GM12878 (cell line): ENCODE data around the gene IVL. TPM values are rescaled to one million over a fixed set of nuclear protein-coding genes. Genes with fewer than 3 reads are reported as not detected.

Source experiments
- ATAC-seq: fragments of 200-7000 bp; cut with Tn5 transposase; 3 replicates; pipeline ENCODE4 v1.9.1; 2020; ENCODE audit warnings: mild to moderate bottlenecking, moderate library complexity
- BruUV-seq: library from RNA; stranded (reverse); fragments of 400-500 nt; replicated peaks from 2 replicates; lab custom pipeline; 2021; lab: Mats Ljungman, UMichigan
- CTCF ChIA-PET: fragments of 300-600 bp; sonication (Branson Sonifier 250); formaldehyde crosslinking; extraction: SDS; loops from one replicate; lab custom pipeline; 2021; ENCODE audit warnings: inconsistent platforms; lab: Yijun Ruan, JAX
- POLR2A ChIA-PET: fragments of 350-600 bp; formaldehyde crosslinking; extraction: SDS; loops from one replicate; lab custom pipeline; 2021; ENCODE audit warnings: inconsistent platforms; lab: Charles Lee
- RAD21 ChIA-PET: fragments of 300-600 bp; sonication (Branson Sonifier 250); formaldehyde crosslinking; loops from one replicate; lab custom pipeline; 2023; ENCODE audit warnings: antibody characterized with exemption; ENCODE audit not compliant: unreplicated experiment; lab: Charles Lee
- SMC1A ChIA-PET: fragments of 300-600 bp; sonication (Branson Sonifier 250); formaldehyde crosslinking; loops from one replicate; lab custom pipeline; 2023; ENCODE audit not compliant: unreplicated experiment, uncharacterized antibody; lab: Charles Lee
- DNase-seq: peaks from one replicate; pipeline ENCODE4 v3.0.0-alpha.2; 2011; ENCODE audit warnings: low read depth, low spot score
- FAIRE-seq: peaks from 3 replicates; lab custom pipeline; 2011; peaks lifted over from hg19 to GRCh38; lab: Jason Lieb, UNC
- H2AFZ ChIP-seq: 2 replicates; pipeline ENCODE4 v1.6.0; 2011; ENCODE audit warnings: low read depth, low read length, control low read depth; ENCODE audit not compliant: control insufficient read depth
- H3K27ac ChIP-seq: 2 replicates; pipeline ENCODE4 v1.5.1; 2011; ENCODE audit warnings: control low read depth; ENCODE audit not compliant: control insufficient read depth, insufficient read depth
- H3K27me3 ChIP-seq, 2 experiments: replicated peaks in 1 of 2; 2 replicates each; pipeline versions ENCODE4 v1.6.0 to v1.6.1; 2011; ENCODE audit warnings: low read length in 1 of 2; ENCODE audit not compliant: control insufficient read depth in 2 of 2, insufficient read depth in 2 of 2
- H3K36me3 ChIP-seq, 2 experiments: 2 replicates each; pipeline ENCODE4 v1.5.1; 2011; ENCODE audit warnings: low read length in 1 of 2; ENCODE audit not compliant: control insufficient read depth in 2 of 2, insufficient read depth in 2 of 2
- H3K4me1 ChIP-seq: 2 replicates; pipeline ENCODE4 v1.6.1; 2011; ENCODE audit warnings: mild to moderate bottlenecking, low read length, moderate library complexity, mixed read lengths; ENCODE audit not compliant: control insufficient read depth, insufficient read depth
- H3K4me2 ChIP-seq: 2 replicates; pipeline ENCODE4 v1.6.0; 2011; ENCODE audit warnings: control low read depth; ENCODE audit not compliant: control insufficient read depth, insufficient read depth
- H3K4me3 ChIP-seq: fragments of 200-600 bp; sonication (generic); 2 replicates; pipeline ENCODE4 v1.5.1; 2016
- H3K79me2 ChIP-seq: 2 replicates; pipeline ENCODE4 v1.6.0; 2011; ENCODE audit warnings: low read length; ENCODE audit not compliant: control insufficient read depth, insufficient read depth
- H3K9ac ChIP-seq: 2 replicates; pipeline ENCODE4 v1.8.0; 2011; ENCODE audit warnings: low read length, control low read depth, mixed read lengths; ENCODE audit not compliant: control insufficient read depth, insufficient read depth
- H3K9me3 ChIP-seq: replicated peaks from 3 replicates; pipeline ENCODE4 v1.5.1; 2011; ENCODE audit warnings: mild to moderate bottlenecking, low read length; ENCODE audit not compliant: control insufficient read depth, insufficient read depth
- H4K20me1 ChIP-seq: 2 replicates; pipeline ENCODE4 v1.6.0; 2011; ENCODE audit not compliant: control insufficient read depth, insufficient read depth
- EGR1 ChIP-seq, 2 experiments: IDR thresholded peaks; 1 replicate in 1 of 2; 2 replicates in 1 of 2; pipeline ENCODE4 v1.6.1; 2011 to 2012; ENCODE audit warnings: low read depth in 2 of 2, low read length in 2 of 2, borderline replicate concordance in 1 of 2, mild to moderate bottlenecking in 1 of 2, moderate library complexity in 1 of 2
- HCFC1 ChIP-seq: fragments of 150-350 bp; IDR thresholded peaks from 2 replicates; pipeline ENCODE4 v1.6.1; 2014; ENCODE audit warnings: low read length
- HDAC2 ChIP-seq: fragments of 200-600 bp; sonication (generic); IDR thresholded peaks from 2 replicates; pipeline ENCODE4 v1.6.1; 2017
- KLF5 ChIP-seq: fragments of 450-650 bp; IDR thresholded peaks from 2 replicates; pipeline ENCODE4 v1.6.1; 2014; ENCODE audit warnings: mild to moderate bottlenecking; ENCODE audit not compliant: partially characterized antibody
- LARP7 ChIP-seq: fragments of 450-650 bp; IDR thresholded peaks from 2 replicates; pipeline ENCODE4 v1.6.1; 2017; ENCODE audit warnings: mild to moderate bottlenecking
- NFXL1 ChIP-seq: fragments of 450-650 bp; IDR thresholded peaks from 2 replicates; pipeline ENCODE4 v1.6.1; 2017; ENCODE audit warnings: antibody characterized with exemption, mild to moderate bottlenecking, borderline replicate concordance
- SIX5 ChIP-seq: IDR thresholded peaks from 2 replicates; pipeline ENCODE4 v1.6.1; 2011; ENCODE audit warnings: mild to moderate bottlenecking, low read depth, low read length, moderate library complexity; ENCODE audit not compliant: severe bottlenecking
- WGBS: methylation state at CpG from one replicate; pipeline ENCODE4 v1.1.6; 2016; ENCODE audit warnings: low lambda C conversion rate; ENCODE audit not compliant: insufficient replicate concordance, insufficient coverage; ENCODE audit errors: missing lambda C conversion rate; 5-methylcytosine and 5-hydroxymethylcytosine counted together
- in situ Hi-C: fragments of 300-500 bp; cut with MboI; formaldehyde crosslinking; loops from 9 replicates; pipeline ENCODE4 v1.14.3; 2018; ENCODE audit warnings: mixed read lengths
- intact Hi-C: fragments of 100-400 bp; cut with micrococcal nuclease; formaldehyde crosslinking; loops from one replicate; pipeline ENCODE4 v1.14.2; 2022; ENCODE audit not compliant: unreplicated experiment
- polyA plus RNA-seq, 11 experiments: library from polyadenylated mRNA; depleted of rRNA in 4 of 11; unstranded in 6 of 11; stranded (reverse) in 5 of 11; fragments of >200 nt; fragmentation: Nextera tagmentation in 4 of 11; fragmentation: Illumina TruSeq in 1 of 11; extraction: Ambion mirVana in 4 of 11; extraction: Trizol in 1 of 11; gene quantifications; 1 replicate in 1 of 11; 2 replicates in 10 of 11; pipeline versions ENCODE4 v1.2.1 to v1.2.3, GENCODE V29; 2011 to 2016; ENCODE audit warnings: inconsistent platforms in 2 of 11, missing spikeins in 2 of 11, low read depth in 1 of 11
- total RNA-seq, 4 experiments: library from RNA; depleted of rRNA in 3 of 4; stranded (reverse); fragments of >200 nt in 3 of 4; fragmentation: Illumina TruSeq in 1 of 4; extraction: Trizol in 1 of 4; gene quantifications; 2 replicates each; pipeline versions ENCODE4 v1.2.1 to v1.2.3, GENCODE V29; 2013 to 2021
- TF ChIP-seq, protein P1 (sequence below): fragments of 450-650 bp; IDR thresholded peaks from 2 replicates; pipeline ENCODE4 v1.6.1; 2014; ENCODE audit warnings: mild to moderate bottlenecking
- TF ChIP-seq, protein P2 (sequence below): IDR thresholded peaks from 2 replicates; pipeline ENCODE4 v1.6.1; 2012; ENCODE audit warnings: low read length, inconsistent platforms

Gene IVL
- total and polyA plus RNA-seq, 10 of the 15 experiments (the other 5 are each of a cell fraction or from before 2014, with no cell fraction given), result 1.4 to 20.3 (median 13.4) TPM

DNA sequence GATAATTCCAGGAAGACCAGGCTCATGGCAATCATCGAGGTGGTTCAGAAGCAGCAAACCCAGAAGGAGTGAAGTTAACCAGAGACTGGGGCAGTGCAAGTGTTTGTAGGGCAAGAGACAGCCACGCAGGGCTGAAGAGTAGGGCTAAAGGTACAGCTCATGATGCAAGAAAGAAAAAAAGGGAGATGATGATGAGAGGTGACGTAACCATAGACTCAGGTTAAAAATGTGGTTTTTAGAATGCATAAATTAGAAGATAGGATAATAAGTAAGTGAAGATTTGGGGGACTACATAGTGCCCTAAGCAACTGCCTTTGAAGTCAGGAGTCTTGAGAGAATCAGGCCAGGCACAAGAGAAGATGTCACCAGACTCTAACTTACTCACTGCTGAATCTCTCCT, 48.2 kb upstream of the IVL start:
- H3K9me3 ChIP-seq, result no peaks in the 10 kb centered on the region
- no peak overlapping the region for H3K4me3 ChIP-seq
- ChIA-PET CTCF (interaction anchor here (1.6 kb wide), 1 partner anchor 9 kb away, joined by 3 read pairs; no protein-coding TSS in a partner anchor), POLR2A (no interaction called here), SMC1A (interaction anchor here (0.6 to 1.5 kb wide), 2 partner anchors 10 to 467 kb away, joined by 3 to 4 read pairs; no protein-coding TSS in a partner anchor), RAD21 (no interaction called here)
- H3K79me2 ChIP-seq, result no peaks in the 10 kb centered on the region
- H3K9ac ChIP-seq, result no peak overlapping the region
- FAIRE-seq (no peak), DNase-seq (no peak), ATAC-seq (no peak)
- intact Hi-C loops (no loop called here), in situ Hi-C loops (no loop called here)
- H4K20me1 ChIP-seq, result no peaks in the 10 kb centered on the region
- H2AFZ ChIP-seq, result no peak overlapping the region
- no TSS peak for BruUV-seq
- H3K27ac ChIP-seq, result no peak overlapping the region
- H3K4me2 ChIP-seq, result no peak overlapping the region
- TF ChIP-seq HDAC2, result no peak
- TF ChIP-seq EGR1 (IDR thresholded peaks at IDR 0.05; ENCODE audit: borderline replicate concordance in 1 of 2, low read depth in 2 of 2, low read length in 2 of 2), result no peak
- no peak for TF ChIP-seq LARP7
- no peak for TF ChIP-seq SIX5
- TF ChIP-seq, protein P1, sequence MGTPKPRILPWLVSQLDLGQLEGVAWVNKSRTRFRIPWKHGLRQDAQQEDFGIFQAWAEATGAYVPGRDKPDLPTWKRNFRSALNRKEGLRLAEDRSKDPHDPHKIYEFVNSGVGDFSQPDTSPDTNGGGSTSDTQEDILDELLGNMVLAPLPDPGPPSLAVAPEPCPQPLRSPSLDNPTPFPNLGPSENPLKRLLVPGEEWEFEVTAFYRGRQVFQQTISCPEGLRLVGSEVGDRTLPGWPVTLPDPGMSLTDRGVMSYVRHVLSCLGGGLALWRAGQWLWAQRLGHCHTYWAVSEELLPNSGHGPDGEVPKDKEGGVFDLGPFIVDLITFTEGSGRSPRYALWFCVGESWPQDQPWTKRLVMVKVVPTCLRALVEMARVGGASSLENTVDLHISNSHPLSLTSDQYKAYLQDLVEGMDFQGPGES, result no peak
- TF ChIP-seq KLF5, result no peak
- TF ChIP-seq HCFC1, result no peak
- no peak for TF ChIP-seq NFXL1
- TF ChIP-seq, protein P2, sequence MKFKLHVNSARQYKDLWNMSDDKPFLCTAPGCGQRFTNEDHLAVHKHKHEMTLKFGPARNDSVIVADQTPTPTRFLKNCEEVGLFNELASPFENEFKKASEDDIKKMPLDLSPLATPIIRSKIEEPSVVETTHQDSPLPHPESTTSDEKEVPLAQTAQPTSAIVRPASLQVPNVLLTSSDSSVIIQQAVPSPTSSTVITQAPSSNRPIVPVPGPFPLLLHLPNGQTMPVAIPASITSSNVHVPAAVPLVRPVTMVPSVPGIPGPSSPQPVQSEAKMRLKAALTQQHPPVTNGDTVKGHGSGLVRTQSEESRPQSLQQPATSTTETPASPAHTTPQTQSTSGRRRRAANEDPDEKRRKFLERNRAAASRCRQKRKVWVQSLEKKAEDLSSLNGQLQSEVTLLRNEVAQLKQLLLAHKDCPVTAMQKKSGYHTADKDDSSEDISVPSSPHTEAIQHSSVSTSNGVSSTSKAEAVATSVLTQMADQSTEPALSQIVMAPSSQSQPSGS, result no peak
- H3K27me3 ChIP-seq, result no peaks in the 10 kb centered on the region; a peak in 1 of 4 replicates
- no peaks in the 10 kb centered on the region for H3K36me3 ChIP-seq
- 10% methylated on average over 3 of the region's 3 CpGs for WGBS
- no peaks in the 10 kb centered on the region for H3K4me1 ChIP-seq
